SK-N-SH treated with all-trans-retinoic acid at 6 μM for 48 hours (cell line): ENCODE measurements around the gene KDR.

Experiments
- ATAC-seq: fragments of 200-7000 bp; cut with Tn5 transposase; 3 replicates; pipeline ENCODE4 v1.9.1; 2020; ENCODE audit warnings: mild to moderate bottlenecking, moderate library complexity
- ARNTL ChIP-seq: fragments of 450-650 bp; formaldehyde crosslinking; IDR thresholded peaks from 2 replicates; pipeline ENCODE4 v1.5.0; 2020; ENCODE audit warnings: low read depth, mild to moderate bottlenecking, moderate library complexity, borderline replicate concordance
- BACH2 ChIP-seq: fragments of 250-450 bp; sonication (Bioruptor Pico); IDR thresholded peaks from 2 replicates; pipeline ENCODE4 v1.9.0; 2021; ENCODE audit warnings: mild to moderate bottlenecking, borderline replicate concordance
- CREB5 ChIP-seq: fragments of 250-450 bp; sonication (Bioruptor Pico); IDR thresholded peaks from 2 replicates; pipeline ENCODE4 v1.5.1; 2020; ENCODE audit warnings: low read depth, mild to moderate bottlenecking, moderate library complexity
- CSDC2 ChIP-seq: fragments of 250-450 bp; sonication (Bioruptor Pico); IDR thresholded peaks from 2 replicates; pipeline ENCODE4 v1.5.0; 2020; ENCODE audit warnings: mild to moderate bottlenecking, moderate library complexity
- CSRNP3 ChIP-seq: fragments of 250-450 bp; sonication (Bioruptor Pico); IDR thresholded peaks from 2 replicates; pipeline ENCODE4 v1.5.1; 2021; ENCODE audit warnings: mild to moderate bottlenecking, moderate library complexity
- ESRRG ChIP-seq: fragments of 250-450 bp; sonication (Bioruptor Pico); IDR thresholded peaks from 2 replicates; pipeline ENCODE4 v1.6.1; 2021; ENCODE audit warnings: mild to moderate bottlenecking
- ISL1 ChIP-seq: fragments of 250-450 bp; sonication (Bioruptor Pico); IDR thresholded peaks from 2 replicates; pipeline ENCODE4 v2.1.2; 2022; ENCODE audit warnings: mild to moderate bottlenecking, moderate library complexity
- OSR1 ChIP-seq: fragments of 250-450 bp; sonication (Bioruptor Pico); IDR thresholded peaks from 2 replicates; pipeline ENCODE4 v1.8.0; 2022; ENCODE audit warnings: moderate library complexity, mild to moderate bottlenecking, inconsistent platforms
- PPARA ChIP-seq: fragments of 250-450 bp; sonication (Bioruptor Pico); IDR thresholded peaks from 2 replicates; pipeline ENCODE4 v1.5.0; 2020; ENCODE audit warnings: mild to moderate bottlenecking, borderline replicate concordance
- RARB ChIP-seq: fragments of 250-450 bp; sonication (Bioruptor Pico); IDR thresholded peaks from 2 replicates; pipeline ENCODE4 v1.8.0; 2021; ENCODE audit warnings: mild to moderate bottlenecking, moderate library complexity
- TCF4 ChIP-seq: fragments of 250-450 bp; sonication (Bioruptor Pico); IDR thresholded peaks from 2 replicates; pipeline ENCODE4 v1.8.0; 2021; ENCODE audit warnings: mild to moderate bottlenecking, moderate library complexity, borderline replicate concordance
- TOX ChIP-seq: fragments of 250-450 bp; sonication (Bioruptor Pico); IDR thresholded peaks from 2 replicates; pipeline ENCODE4 v1.8.0; 2021; ENCODE audit warnings: mild to moderate bottlenecking, moderate library complexity, borderline replicate concordance
- TSHZ2 ChIP-seq: fragments of 250-450 bp; sonication (Bioruptor Pico); IDR thresholded peaks from 2 replicates; pipeline ENCODE4 v1.5.0; 2020; ENCODE audit warnings: mild to moderate bottlenecking, moderate library complexity
- ZC3H10 ChIP-seq: fragments of 250-450 bp; sonication (Bioruptor Pico); IDR thresholded peaks from 2 replicates; pipeline ENCODE4 v1.5.1; 2021; ENCODE audit warnings: mild to moderate bottlenecking, moderate library complexity
- ZFP3 ChIP-seq: fragments of 250-450 bp; sonication (Bioruptor Pico); IDR thresholded peaks from 2 replicates; pipeline ENCODE4 v1.5.0; 2020; ENCODE audit warnings: mild to moderate bottlenecking, moderate library complexity
- ZFP30 ChIP-seq: fragments of 450-650 bp; formaldehyde crosslinking; IDR thresholded peaks from 2 replicates; pipeline ENCODE4 v1.5.0; 2022; ENCODE audit warnings: mild to moderate bottlenecking, moderate library complexity
- ZNF565 ChIP-seq: fragments of 450-650 bp; formaldehyde crosslinking; conservative IDR thresholded peaks from 2 replicates; pipeline ENCODE4 v1.5.0; 2020; ENCODE audit warnings: low read depth, mild to moderate bottlenecking, moderate library complexity
- ZNF70 ChIP-seq: fragments of 450-650 bp; formaldehyde crosslinking; IDR thresholded peaks from 2 replicates; pipeline ENCODE4 v1.5.0; 2020; ENCODE audit warnings: mild to moderate bottlenecking, moderate library complexity
- ZNF8 ChIP-seq: fragments of 450-650 bp; formaldehyde crosslinking; IDR thresholded peaks from 2 replicates; pipeline ENCODE4 v1.5.0; 2020; ENCODE audit warnings: mild to moderate bottlenecking, moderate library complexity

Gene KDR

GRCh38 chr4:55143858-55144257 lies 18.5 kb upstream of the KDR start:
- TF ChIP-seq PPARA (CRISPR knock-in tag) (no peak), CREB5 (CRISPR knock-in tag) (no peak), ZC3H10 (no peak), CSRNP3 (CRISPR knock-in tag) (no peak), ZFP30 (CRISPR knock-in tag) (no peak), ESRRG (CRISPR knock-in tag) (no peak), BACH2 (no peak), ZNF8 (CRISPR knock-in tag) (no peak), TOX (CRISPR knock-in tag) (no peak), ZFP3 (no peak), ARNTL (CRISPR knock-in tag) (no peak), ZNF70 (CRISPR knock-in tag) (no peak), OSR1 (CRISPR knock-in tag) (no peak), ISL1 (CRISPR knock-in tag) (no peak), TCF4 (no peak)
- ATAC-seq: no peak

GRCh38 chr4:55138367-55138766 lies 13.0 kb upstream of the KDR start:
- ATAC-seq: no peak
- TF ChIP-seq PPARA (CRISPR knock-in tag) (no peak), ZNF565 (CRISPR knock-in tag) (no peak), ISL1 (CRISPR knock-in tag) (no peak), TOX (CRISPR knock-in tag) (no peak), ZNF8 (CRISPR knock-in tag) (no peak), ARNTL (CRISPR knock-in tag) (no peak), CSDC2 (CRISPR knock-in tag) (no peak), ZC3H10 (no peak), TCF4 (no peak), RARB (CRISPR knock-in tag) (no peak), ZFP3 (no peak), ZNF70 (CRISPR knock-in tag) (no peak), CSRNP3 (CRISPR knock-in tag) (no peak), OSR1 (CRISPR knock-in tag) (no peak), ZFP30 (CRISPR knock-in tag) (no peak)
- TF ChIP-seq, all 23 proteins: peak for 0

GRCh38 chr4:55136634-55137033 lies 11.2 kb upstream of the KDR start:
- TF ChIP-seq BACH2 (no peak), OSR1 (CRISPR knock-in tag) (no peak), ZNF70 (CRISPR knock-in tag) (no peak), RARB (CRISPR knock-in tag) (no peak), ZC3H10 (no peak), ISL1 (CRISPR knock-in tag) (no peak)

GRCh38 chr4:55133951-55134350 lies 8.6 kb upstream of the KDR start:
- TF ChIP-seq ISL1 (CRISPR knock-in tag): no peak
- no peak for TF ChIP-seq CREB5 (CRISPR knock-in tag)
- no peak for TF ChIP-seq ZNF70 (CRISPR knock-in tag)
- no peak for TF ChIP-seq RARB (CRISPR knock-in tag)
- TF ChIP-seq TSHZ2: no peak
- TF ChIP-seq, all 23 proteins: peak for 0
- no peak for ATAC-seq

More at GRCh38 chr4:55136634-55137033, 11.2 kb upstream of the KDR start:
- no peak for ATAC-seq
